Testis (tissue), 3 donors: Measurements from ENCODE around the gene DNAAF1. TPM values are rescaled to one million over a fixed set of nuclear protein-coding genes. Genes with fewer than 3 reads are reported as not detected.

Source experiments
- DNase-seq: peaks from one replicate; pipeline ENCODE4 v3.0.0-alpha.2; 2019
- H3K27ac ChIP-seq, 2 donors: fragments of 200-600 bp; sonication (generic); one replicate each; pipeline ENCODE4 v1.5.1; 2019
- H3K27me3 ChIP-seq: fragments of 200-600 bp; sonication (generic); one replicate; pipeline ENCODE4 v1.5.1; 2019
- H3K36me3 ChIP-seq: fragments of 200-600 bp; sonication (generic); one replicate; pipeline ENCODE4 v1.5.1; 2017; ENCODE audit warnings: low read depth; ENCODE audit errors: missing control alignments
- H3K4me1 ChIP-seq: fragments of 200-600 bp; sonication (generic); one replicate; pipeline ENCODE4 v1.5.1; 2019
- H3K4me3 ChIP-seq, 2 donors: fragments of 200-600 bp; sonication (generic); one replicate each; pipeline ENCODE4 v1.5.1; 2017 to 2019
- H3K9me3 ChIP-seq: fragments of 200-600 bp; sonication (generic); one replicate; pipeline ENCODE4 v1.5.1; 2017
- CTCF ChIP-seq, 3 experiments: fragments of 450-650 bp in 2 of 3; fragments of 200-600 bp in 1 of 3; sonication (generic) in 1 of 3; IDR thresholded peaks; one replicate each; pipeline ENCODE4 v1.5.1; 2016 to 2019; ENCODE audit warnings: antibody characterized with exemption in 3 of 3, mild to moderate bottlenecking in 2 of 3, moderate library complexity in 1 of 3
- POLR2A ChIP-seq: fragments of 450-650 bp; IDR thresholded peaks from one replicate; pipeline ENCODE4 v1.6.1; 2017; ENCODE audit warnings: antibody characterized with exemption, mild to moderate bottlenecking, moderate library complexity
- WGBS, 2 donors: methylation state at CpG; one replicate each; pipeline ENCODE4 v1.1.5; 2018; 5-methylcytosine and 5-hydroxymethylcytosine counted together
- intact Hi-C: fragments of 100-400 bp; cut with DNase I; formaldehyde crosslinking; loops from one replicate; pipeline ENCODE4 v1.15.1; 2023; ENCODE audit warnings: low total_unique reads
- polyA plus RNA-seq: library from polyadenylated mRNA; stranded (reverse); fragments of 350-450 nt; fragmentation: Illumina TruSeq; extraction: RNeasy Lipid Tissue Mini Kit (QIAGEN cat#74804); gene quantifications from one replicate; pipeline ENCODE4 v1.2.3, GENCODE V29; 2014; ENCODE audit warnings: low read depth, low replicate concordance; ENCODE audit not compliant: insufficient read depth
- total RNA-seq, 2 donors: library from RNA; depleted of rRNA; stranded (reverse); fragments of >200 nt; gene quantifications; one replicate each; pipeline ENCODE4 v1.2.3, GENCODE V29; 2016

The DNAAF1 gene
- total and polyA plus RNA-seq, 3 donors from 2014 or later = 50.9 to 161 (median 89.4) TPM

- H3K9me3 ChIP-seq = no peaks in the 10 kb centered on the region
- WGBS, 2 donors = 14 to 20% methylated on average over 13 of the region's 13 CpGs
- no peaks in the 10 kb centered on the region for H3K27me3 ChIP-seq
- TF ChIP-seq POLR2A (no peak), CTCF (IDR thresholded peaks at IDR 0.05) (no peak)
- H3K4me1 ChIP-seq = peaks cover 15% of the 10 kb centered on the region
- no peak for DNase-seq
- no peak overlapping the region for H3K27ac ChIP-seq
- peak overlapping the region; percentile 93 to 98 for H3K4me3 ChIP-seq
- H3K36me3 ChIP-seq = no peaks in the 10 kb centered on the region
- intact Hi-C loops = no loop called here
These were observed 1.3 kb upstream of the DNAAF1 start for GRCh38 chr16:84143784-84144199.

- intact Hi-C loops = no loop called here
- TF ChIP-seq POLR2A (no peak), CTCF (IDR thresholded peaks at IDR 0.05) (no peak)
- H3K36me3 ChIP-seq = no peaks in the 10 kb centered on the region
These were observed 774 bp upstream of the DNAAF1 start for GRCh38 chr16:84144209-84144858.

GRCh38 chr16:84150926-84151325 is 5.8 kb downstream of the DNAAF1 start:
- H3K27me3 ChIP-seq = no peaks in the 10 kb centered on the region
- TF ChIP-seq CTCF (IDR thresholded peaks at IDR 0.05) = no peak
- TF ChIP-seq POLR2A = no peak
- intact Hi-C loops = no loop called here
- 84 to 97% methylated on average over 3 of the region's 3 CpGs for WGBS, 2 donors
- DNase-seq = no peak
- H3K36me3 ChIP-seq = no peaks in the 10 kb centered on the region
- no peak overlapping the region for H3K27ac ChIP-seq
- no peaks in the 10 kb centered on the region for H3K9me3 ChIP-seq
- H3K4me3 ChIP-seq = no peak overlapping the region
- H3K4me1 ChIP-seq = peaks cover 5% of the 10 kb centered on the region

More at GRCh38 chr16:84144209-84144858, 774 bp upstream of the DNAAF1 start:
- peak; percentile 46 for DNase-seq
- Histone ChIP-seq H3K4me1 (peaks cover 12% of the 10 kb centered on the region), H3K9me3 (no peaks in the 10 kb centered on the region), H3K27ac (peak overlapping the region; percentile 82 to 90), H3K4me3 (peak overlapping the region; percentile 93 to 98), H3K27me3 (no peaks in the 10 kb centered on the region)
- WGBS, 2 donors = 0 to 2% methylated on average over 36 to 37 of the region's 39 CpGs

GRCh38 chr16:84153660-84154214 is 8.6 kb downstream of the DNAAF1 start:
- H3K36me3 ChIP-seq = no peaks in the 10 kb centered on the region
- no peak overlapping the region for H3K27ac ChIP-seq
- intact Hi-C loops = no loop called here
- no peak overlapping the region for H3K4me3 ChIP-seq
- H3K4me1 ChIP-seq = peaks cover 5% of the 10 kb centered on the region
- H3K27me3 ChIP-seq = no peaks in the 10 kb centered on the region
- no peak for TF ChIP-seq POLR2A
- TF ChIP-seq CTCF (IDR thresholded peaks at IDR 0.05) = no peak
- WGBS, 2 donors = 56 to 62% methylated on average over 8 of the region's 8 CpGs
- no peak for DNase-seq
- H3K9me3 ChIP-seq = no peaks in the 10 kb centered on the region

GRCh38 chr16:84155226-84155625 is 10.1 kb downstream of the DNAAF1 start:
- Histone ChIP-seq H3K4me3 (no peak overlapping the region), H3K36me3 (no peaks in the 10 kb centered on the region), H3K4me1 (peaks cover 5% of the 10 kb centered on the region), H3K9me3 (no peaks in the 10 kb centered on the region), H3K27me3 (no peaks in the 10 kb centered on the region), H3K27ac (no peak overlapping the region)
- WGBS, 2 donors = 92% methylated on average over 4 of the region's 4 CpGs
- no peak for TF ChIP-seq POLR2A
- TF ChIP-seq CTCF (IDR thresholded peaks at IDR 0.05) = no peak
- intact Hi-C loops = no loop called here
- DNase-seq = no peak
